ENCODE data around the gene FAM50A. TPM values are rescaled to one million over a fixed set of nuclear protein-coding genes. Genes with fewer than 3 reads are reported as not detected.

The FAM50A gene
- polyA plus RNA-seq, 2 donors, result 37.5 to 46.6 TPM

DNA sequence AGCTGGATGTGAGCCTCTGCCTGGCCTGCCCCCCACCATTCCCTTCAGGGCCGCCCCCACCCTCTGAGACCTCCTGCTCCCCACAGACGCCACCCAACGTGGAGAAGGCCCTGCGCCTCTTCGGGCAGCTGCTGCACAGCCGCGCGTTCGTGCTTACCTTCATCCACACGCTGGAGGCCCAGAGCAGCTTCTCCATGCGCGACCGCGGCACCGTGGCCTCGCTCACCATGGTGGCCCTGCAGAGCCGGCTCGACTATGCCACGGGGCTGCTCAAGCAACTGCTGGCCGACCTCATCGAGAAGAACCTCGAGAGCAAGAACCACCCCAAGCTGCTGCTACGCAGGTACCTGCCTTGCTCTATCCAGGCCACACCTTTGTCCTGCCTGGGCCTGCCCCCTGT lies 24.3 kb downstream of the FAM50A start:
- Histone ChIP-seq H3K27ac (ENCODE audit: low read depth in 2 of 2, low read length in 1 of 2) (no peak overlapping the region), H3K27me3 (ENCODE audit: control insufficient read depth in 1 of 2, insufficient read depth in 2 of 2, low read length in 2 of 2) (no peaks in the 10 kb centered on the region), H3K4me3 (ENCODE audit: low read depth in 1 of 2, low read length in 2 of 2) (no peak overlapping the region), H3K9me3 (ENCODE audit: control insufficient read depth in 2 of 2, insufficient read depth in 1 of 2, low read depth in 1 of 2, low read length in 1 of 2) (peaks cover 0 to 2% of the 10 kb centered on the region in 2 donors), H3K4me1 (ENCODE audit: control insufficient read depth in 2 of 2, insufficient read depth in 2 of 2, low read length in 1 of 2) (no peaks in the 10 kb centered on the region), H3K36me3 (ENCODE audit: control insufficient read depth in 2 of 2, insufficient read depth in 2 of 2, low read length in 1 of 2) (peaks cover 0 to 56% of the 10 kb centered on the region in 2 donors)
- WGBS, 2 donors, result 85 to 93% methylated on average over 22 to 23 of the region's 23 CpGs

DNA sequence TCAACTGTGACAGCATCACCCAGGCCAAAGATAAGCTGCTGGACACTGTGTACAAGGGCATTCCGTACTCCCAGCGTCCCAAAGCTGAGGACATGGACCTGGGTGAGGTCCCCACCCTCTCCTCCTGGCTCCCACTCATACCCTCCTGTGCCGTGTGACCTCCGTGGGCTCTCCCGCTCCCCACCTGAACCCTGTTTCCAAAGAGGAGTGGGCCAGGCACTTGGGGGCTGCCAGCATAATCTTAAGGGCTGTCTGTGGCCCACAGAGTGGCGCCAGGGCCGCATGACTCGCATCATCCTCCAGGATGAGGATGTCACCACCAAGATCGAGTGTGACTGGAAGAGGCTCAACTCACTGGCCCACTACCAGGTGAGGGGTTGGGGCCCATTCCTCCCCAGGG lies 25.2 kb downstream of the FAM50A start:
- 86 to 91% methylated on average over 9 of the region's 9 CpGs for WGBS, 2 donors
- Histone ChIP-seq H3K27me3 (ENCODE audit: control insufficient read depth in 1 of 2, insufficient read depth in 2 of 2, low read length in 2 of 2) (no peaks in the 10 kb centered on the region), H3K9me3 (ENCODE audit: control insufficient read depth in 2 of 2, insufficient read depth in 1 of 2, low read depth in 1 of 2, low read length in 1 of 2) (no peaks in the 10 kb centered on the region), H3K4me1 (ENCODE audit: control insufficient read depth in 2 of 2, insufficient read depth in 2 of 2, low read length in 1 of 2) (no peaks in the 10 kb centered on the region), H3K36me3 (ENCODE audit: control insufficient read depth in 2 of 2, insufficient read depth in 2 of 2, low read length in 1 of 2) (peaks cover 0 to 54% of the 10 kb centered on the region in 2 donors), H3K27ac (ENCODE audit: low read depth in 2 of 2, low read length in 1 of 2) (no peak overlapping the region), H3K4me3 (ENCODE audit: low read depth in 1 of 2, low read length in 2 of 2) (no peak overlapping the region)

DNA sequence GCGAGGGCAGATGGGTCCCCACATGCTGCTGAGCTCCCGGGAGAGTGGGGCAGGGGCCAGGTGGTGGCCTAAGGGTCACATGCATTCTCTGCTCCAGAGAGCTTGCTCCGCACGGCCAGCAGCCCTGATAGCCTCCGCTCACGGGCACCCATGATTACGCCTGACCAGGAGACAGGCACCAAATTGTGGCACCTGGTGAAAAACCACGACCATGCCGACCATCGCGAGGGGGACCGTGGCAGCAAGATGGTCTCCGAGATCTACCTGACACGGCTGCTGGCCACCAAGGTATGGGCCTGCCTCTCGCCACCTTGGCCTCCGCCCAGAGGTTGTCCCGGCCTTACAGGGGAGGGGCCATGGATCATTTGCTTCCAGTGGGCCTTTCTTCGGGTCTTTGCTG lies 25.9 kb downstream of the FAM50A start:
- peaks cover 0 to 50% of the 10 kb centered on the region in 2 donors for H3K36me3 ChIP-seq (ENCODE audit: control insufficient read depth in 2 of 2, insufficient read depth in 2 of 2, low read length in 1 of 2)
- H3K27ac ChIP-seq (ENCODE audit: low read depth in 2 of 2, low read length in 1 of 2), result no peak overlapping the region
- H3K9me3 ChIP-seq (ENCODE audit: control insufficient read depth in 2 of 2, insufficient read depth in 1 of 2, low read depth in 1 of 2, low read length in 1 of 2), result no peaks in the 10 kb centered on the region
- 92 to 94% methylated on average over 18 of the region's 18 CpGs for WGBS, 2 donors
- H3K27me3 ChIP-seq (ENCODE audit: control insufficient read depth in 1 of 2, insufficient read depth in 2 of 2, low read length in 2 of 2), result no peaks in the 10 kb centered on the region
- no peak overlapping the region for H3K4me3 ChIP-seq (ENCODE audit: low read depth in 1 of 2, low read length in 2 of 2)
- no peaks in the 10 kb centered on the region for H3K4me1 ChIP-seq (ENCODE audit: control insufficient read depth in 2 of 2, insufficient read depth in 2 of 2, low read length in 1 of 2)

DNA sequence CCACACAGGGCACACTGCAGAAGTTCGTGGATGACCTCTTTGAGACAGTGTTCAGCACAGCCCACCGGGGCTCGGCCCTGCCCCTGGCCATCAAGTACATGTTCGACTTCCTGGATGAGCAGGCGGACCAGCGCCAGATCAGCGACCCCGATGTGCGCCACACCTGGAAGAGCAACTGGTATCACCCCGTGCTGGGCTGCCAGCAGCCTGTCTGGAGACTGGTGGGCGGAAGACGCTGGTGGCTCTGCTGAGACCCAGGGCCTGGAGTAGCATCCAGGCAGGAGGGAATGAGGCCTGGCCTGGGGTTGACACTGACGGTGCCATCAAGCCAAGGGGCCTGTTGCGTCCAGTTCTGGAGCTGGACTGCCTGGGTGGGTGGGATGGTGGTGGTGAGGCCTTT lies 26.5 kb downstream of the FAM50A start:
- no peak overlapping the region for H3K4me3 ChIP-seq (ENCODE audit: low read depth in 1 of 2, low read length in 2 of 2)
- peaks cover 0 to 46% of the 10 kb centered on the region in 2 donors for H3K36me3 ChIP-seq (ENCODE audit: control insufficient read depth in 2 of 2, insufficient read depth in 2 of 2, low read length in 1 of 2)
- H3K27me3 ChIP-seq (ENCODE audit: control insufficient read depth in 1 of 2, insufficient read depth in 2 of 2, low read length in 2 of 2), result no peaks in the 10 kb centered on the region
- H3K27ac ChIP-seq (ENCODE audit: low read depth in 2 of 2, low read length in 1 of 2), result no peak overlapping the region
- no peaks in the 10 kb centered on the region for H3K4me1 ChIP-seq (ENCODE audit: control insufficient read depth in 2 of 2, insufficient read depth in 2 of 2, low read length in 1 of 2)
- 90 to 91% methylated on average over 14 of the region's 14 CpGs for WGBS, 2 donors
- no peaks in the 10 kb centered on the region for H3K9me3 ChIP-seq (ENCODE audit: control insufficient read depth in 2 of 2, insufficient read depth in 1 of 2, low read depth in 1 of 2, low read length in 1 of 2)

DNA sequence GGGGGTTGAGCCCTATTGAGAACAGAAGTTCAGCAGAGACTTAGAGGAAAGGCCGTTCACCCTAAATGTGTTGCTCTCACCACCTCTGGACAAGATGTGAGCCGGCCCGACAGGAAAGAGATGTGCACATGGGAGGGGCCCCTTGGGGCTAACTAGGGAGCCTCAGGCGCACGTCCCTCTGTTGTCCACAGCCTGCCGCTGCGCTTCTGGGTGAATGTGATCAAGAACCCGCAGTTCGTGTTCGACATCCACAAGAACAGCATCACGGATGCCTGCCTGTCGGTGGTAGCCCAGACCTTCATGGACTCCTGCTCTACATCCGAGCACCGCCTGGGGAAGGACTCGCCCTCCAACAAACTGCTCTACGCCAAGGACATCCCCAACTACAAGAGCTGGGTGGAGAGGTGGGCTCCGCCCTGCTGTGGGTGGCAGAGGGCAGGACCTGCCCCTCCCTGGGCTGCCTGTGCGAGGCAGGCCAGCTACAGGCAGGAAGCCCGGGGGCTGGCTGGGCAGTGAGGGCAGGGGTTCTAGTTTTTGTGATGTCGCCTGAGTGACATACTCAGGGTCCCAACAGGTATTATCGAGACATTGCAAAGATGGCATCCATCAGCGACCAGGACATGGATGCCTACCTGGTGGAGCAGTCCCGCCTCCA lies 27.1 kb downstream of the FAM50A start:
- Histone ChIP-seq H3K4me3 (ENCODE audit: low read depth in 1 of 2, low read length in 2 of 2) (no peak overlapping the region), H3K36me3 (ENCODE audit: control insufficient read depth in 2 of 2, insufficient read depth in 2 of 2, low read length in 1 of 2) (peaks cover 0 to 40% of the 10 kb centered on the region in 2 donors), H3K27me3 (ENCODE audit: control insufficient read depth in 1 of 2, insufficient read depth in 2 of 2, low read length in 2 of 2) (no peaks in the 10 kb centered on the region), H3K27ac (ENCODE audit: low read depth in 2 of 2, low read length in 1 of 2) (no peak overlapping the region), H3K9me3 (ENCODE audit: control insufficient read depth in 2 of 2, insufficient read depth in 1 of 2, low read depth in 1 of 2, low read length in 1 of 2) (no peaks in the 10 kb centered on the region), H3K4me1 (ENCODE audit: control insufficient read depth in 2 of 2, insufficient read depth in 2 of 2, low read length in 1 of 2) (no peaks in the 10 kb centered on the region)
- WGBS, 2 donors, result 87 to 90% methylated on average over 22 to 23 of the region's 23 CpGs

DNA sequence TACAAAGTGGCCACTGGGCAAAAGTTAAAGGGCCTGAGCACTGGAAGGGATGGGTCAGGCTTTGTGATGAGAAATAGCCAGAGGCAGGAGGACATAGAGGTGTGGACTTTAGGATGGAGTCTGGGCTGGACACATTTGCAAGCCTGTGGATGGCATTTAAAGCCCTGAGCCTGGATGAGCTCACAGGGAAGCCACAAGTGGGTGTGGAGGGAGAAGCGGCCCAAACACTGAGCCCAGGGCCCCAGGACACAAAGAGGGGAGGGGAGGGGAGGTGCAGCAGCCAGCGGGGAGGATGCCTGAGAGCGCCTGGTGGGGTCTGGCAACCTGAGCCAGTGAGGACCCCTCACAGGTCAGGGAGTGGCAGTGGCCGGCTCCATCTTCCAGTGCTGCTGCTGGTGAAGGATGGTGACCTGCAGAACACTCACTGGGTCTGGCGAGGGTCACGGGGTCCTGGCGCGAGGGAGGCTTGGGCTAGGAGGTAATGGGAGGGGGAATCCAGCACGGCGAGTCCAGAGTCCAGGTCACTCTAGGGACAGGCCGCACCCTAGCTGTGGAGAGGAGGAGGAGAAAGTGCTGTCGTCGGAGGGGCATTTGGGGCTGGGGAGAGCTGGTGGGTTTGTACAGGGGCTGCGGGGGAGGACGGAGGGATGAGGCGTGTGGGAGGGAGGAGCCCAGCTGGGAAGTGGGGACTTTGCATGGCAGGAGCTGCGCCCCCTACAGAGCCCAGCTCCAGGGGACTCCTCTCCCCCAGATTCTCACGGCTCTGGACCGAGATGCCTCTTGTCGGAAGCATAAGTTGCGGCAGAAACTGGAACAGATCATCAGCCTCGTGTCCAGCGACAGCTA lies 28.1 kb downstream of the FAM50A start:
- H3K9me3 ChIP-seq (ENCODE audit: control insufficient read depth in 2 of 2, insufficient read depth in 1 of 2, low read depth in 1 of 2, low read length in 1 of 2), result peaks cover 0 to 2% of the 10 kb centered on the region in 2 donors
- 82 to 89% methylated on average over 23 of the region's 23 CpGs for WGBS, 2 donors
- H3K4me1 ChIP-seq (ENCODE audit: control insufficient read depth in 2 of 2, insufficient read depth in 2 of 2, low read length in 1 of 2), result no peaks in the 10 kb centered on the region
- no peak overlapping the region for H3K27ac ChIP-seq (ENCODE audit: low read depth in 2 of 2, low read length in 1 of 2)
- peaks cover 0 to 37% of the 10 kb centered on the region in 2 donors for H3K36me3 ChIP-seq (ENCODE audit: control insufficient read depth in 2 of 2, insufficient read depth in 2 of 2, low read length in 1 of 2)
- no peaks in the 10 kb centered on the region for H3K27me3 ChIP-seq (ENCODE audit: control insufficient read depth in 1 of 2, insufficient read depth in 2 of 2, low read length in 2 of 2)
- H3K4me3 ChIP-seq (ENCODE audit: low read depth in 1 of 2, low read length in 2 of 2), result no peak overlapping the region

DNA sequence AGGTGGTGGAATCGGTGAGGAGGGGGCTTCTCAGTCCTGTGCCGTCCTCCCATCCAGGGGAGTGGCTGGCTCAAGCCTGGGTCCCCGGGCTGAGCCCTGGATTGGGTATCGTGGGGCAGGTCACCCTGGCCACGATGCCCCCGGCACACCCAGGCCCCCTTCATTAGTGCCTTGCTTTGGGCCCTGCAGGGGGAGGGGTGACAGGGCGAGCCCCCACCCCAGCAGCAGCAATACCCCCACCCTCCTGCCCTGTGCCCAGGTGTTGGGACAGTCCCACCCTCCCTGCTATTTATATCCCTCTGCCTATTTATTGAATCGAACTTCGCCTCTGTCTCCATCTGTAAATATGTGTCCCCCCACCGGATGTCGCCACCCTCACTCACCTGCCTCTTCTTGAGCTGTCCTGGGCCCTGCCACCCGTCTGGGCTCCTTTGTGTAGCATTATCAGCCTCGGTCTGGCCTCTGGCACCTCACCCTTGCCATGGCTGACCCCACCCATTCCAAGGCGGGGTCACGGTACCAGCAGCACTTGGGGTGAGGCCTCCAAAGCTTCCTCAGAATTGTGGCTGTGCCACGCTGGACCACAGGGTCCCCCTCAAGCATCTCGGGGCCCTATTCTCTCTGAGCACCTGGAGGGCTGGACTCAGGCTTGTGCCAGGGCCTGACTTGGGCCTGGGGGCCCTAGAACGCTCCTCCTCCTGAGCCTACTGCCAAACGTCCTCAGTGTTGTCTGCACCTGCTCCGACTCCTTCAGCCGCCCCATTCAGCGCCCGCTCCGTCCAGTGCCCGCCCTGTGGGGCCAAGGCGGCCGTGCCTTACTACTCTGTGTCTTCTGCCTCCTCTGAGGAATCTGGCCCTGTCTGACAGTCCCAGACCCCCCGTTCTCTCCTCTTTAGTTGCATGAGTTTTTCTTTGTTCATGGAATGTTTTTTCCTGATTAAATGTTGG lies 29.0 kb downstream of the FAM50A start:
- H3K4me1 ChIP-seq (ENCODE audit: control insufficient read depth in 2 of 2, insufficient read depth in 2 of 2, low read length in 1 of 2), result no peaks in the 10 kb centered on the region
- H3K27me3 ChIP-seq (ENCODE audit: control insufficient read depth in 1 of 2, insufficient read depth in 2 of 2, low read length in 2 of 2), result no peaks in the 10 kb centered on the region
- H3K4me3 ChIP-seq (ENCODE audit: low read depth in 1 of 2, low read length in 2 of 2), result no peak overlapping the region
- H3K27ac ChIP-seq (ENCODE audit: low read depth in 2 of 2, low read length in 1 of 2), result no peak overlapping the region
- peaks cover 0 to 2% of the 10 kb centered on the region in 2 donors for H3K9me3 ChIP-seq (ENCODE audit: control insufficient read depth in 2 of 2, insufficient read depth in 1 of 2, low read depth in 1 of 2, low read length in 1 of 2)
- H3K36me3 ChIP-seq (ENCODE audit: control insufficient read depth in 2 of 2, insufficient read depth in 2 of 2, low read length in 1 of 2), result peaks cover 0 to 31% of the 10 kb centered on the region in 2 donors
- WGBS, 2 donors, result 71 to 75% methylated on average over 26 to 28 of the region's 28 CpGs

DNA sequence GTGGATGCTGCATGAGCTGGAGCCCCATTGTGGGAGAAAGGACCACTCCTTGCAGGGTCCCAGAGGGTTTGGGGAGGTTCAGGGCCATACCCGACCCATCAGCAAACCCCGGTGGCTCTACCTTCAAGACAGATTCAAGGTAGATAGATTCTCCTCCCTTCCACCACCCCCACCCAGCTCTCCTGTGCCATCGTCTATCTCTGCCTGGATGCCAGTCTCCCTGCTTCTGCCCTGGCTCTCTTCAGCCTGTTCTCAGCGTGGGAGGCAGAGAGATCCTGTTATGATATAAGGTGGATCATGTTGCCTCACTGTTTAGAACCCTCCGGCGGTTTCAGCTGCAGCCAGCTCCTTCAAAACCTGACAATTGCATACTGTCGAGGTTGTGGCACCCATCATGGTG lies 29.7 kb downstream of the FAM50A start:
- Histone ChIP-seq H3K4me3 (ENCODE audit: low read depth in 1 of 2, low read length in 2 of 2) (no peak overlapping the region), H3K36me3 (ENCODE audit: control insufficient read depth in 2 of 2, insufficient read depth in 2 of 2, low read length in 1 of 2) (peaks cover 0 to 26% of the 10 kb centered on the region in 2 donors), H3K27me3 (ENCODE audit: control insufficient read depth in 1 of 2, insufficient read depth in 2 of 2, low read length in 2 of 2) (no peaks in the 10 kb centered on the region), H3K9me3 (ENCODE audit: control insufficient read depth in 2 of 2, insufficient read depth in 1 of 2, low read depth in 1 of 2, low read length in 1 of 2) (peaks cover 0 to 2% of the 10 kb centered on the region in 2 donors), H3K4me1 (ENCODE audit: control insufficient read depth in 2 of 2, insufficient read depth in 2 of 2, low read length in 1 of 2) (no peaks in the 10 kb centered on the region), H3K27ac (ENCODE audit: low read depth in 2 of 2, low read length in 1 of 2) (no peak overlapping the region)
- WGBS, 2 donors, result 78 to 82% methylated on average over 7 of the region's 7 CpGs

DNA sequence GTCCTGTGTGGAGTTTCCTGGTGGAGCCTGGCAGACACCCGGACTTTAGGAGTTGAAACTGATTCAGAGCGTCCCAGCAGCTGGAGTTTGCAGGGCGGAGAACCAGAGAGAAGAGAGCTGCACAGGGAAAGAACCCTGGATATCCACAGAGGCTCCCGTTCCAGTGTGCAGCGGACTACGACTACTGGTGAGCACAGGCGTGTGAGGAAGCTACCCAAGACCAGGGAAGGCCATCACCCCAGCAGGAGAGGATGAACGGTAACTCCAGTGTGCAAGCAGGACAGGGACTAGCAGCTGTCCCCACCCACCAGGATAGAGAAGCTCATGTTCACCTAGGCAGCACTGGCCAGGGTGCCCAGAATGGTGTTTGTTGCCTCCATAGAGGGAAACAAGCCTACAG lies 32.9 kb downstream of the FAM50A start:
- no peaks in the 10 kb centered on the region for H3K4me1 ChIP-seq (ENCODE audit: control insufficient read depth in 2 of 2, insufficient read depth in 2 of 2, low read length in 1 of 2)
- H3K4me3 ChIP-seq (ENCODE audit: low read depth in 1 of 2, low read length in 2 of 2), result no peak overlapping the region
- H3K9me3 ChIP-seq (ENCODE audit: control insufficient read depth in 2 of 2, insufficient read depth in 1 of 2, low read depth in 1 of 2, low read length in 1 of 2), result peaks cover 0 to 2% of the 10 kb centered on the region in 2 donors
- WGBS, 2 donors, result 77% methylated on average over 8 of the region's 8 CpGs
- no peak overlapping the region for H3K27ac ChIP-seq (ENCODE audit: low read depth in 2 of 2, low read length in 1 of 2)
- H3K36me3 ChIP-seq (ENCODE audit: control insufficient read depth in 2 of 2, insufficient read depth in 2 of 2, low read length in 1 of 2), result peaks cover 0 to 2% of the 10 kb centered on the region in 2 donors
- no peaks in the 10 kb centered on the region for H3K27me3 ChIP-seq (ENCODE audit: control insufficient read depth in 1 of 2, insufficient read depth in 2 of 2, low read length in 2 of 2)
